ENCODE measurements around the gene SCIMP. TPM values are rescaled to one million over a fixed set of nuclear protein-coding genes. Genes with fewer than 3 reads are reported as not detected.

Gene SCIMP
- total and polyA plus RNA-seq, 3 donors from 2014 or later: 0.39 to 2.5 (median 0.50) TPM

GRCh38 chr17:5209396-5209795 lies 25.3 kb downstream of the SCIMP start:
- no peak for DNase-seq
- intact Hi-C loops (cut with DNase I; ENCODE audit: low total_unique reads): no loop called here
- Histone ChIP-seq H3K4me1 (no peaks in the 10 kb centered on the region), H3K9me3 (no peaks in the 10 kb centered on the region), H3K36me3 (ENCODE audit: low read depth, missing control alignments) (no peaks in the 10 kb centered on the region), H3K4me3 (no peak overlapping the region), H3K27ac (no peak overlapping the region), H3K27me3 (no peaks in the 10 kb centered on the region)
- 76 to 96% methylated on average over 3 of the region's 3 CpGs for WGBS, 2 donors
- no peak for TF ChIP-seq CTCF (IDR thresholded peaks at IDR 0.05)
- TF ChIP-seq POLR2A (IDR thresholded peaks at IDR 0.05): no peak

- Histone ChIP-seq H3K4me3 (no peak overlapping the region), H3K4me1 (no peaks in the 10 kb centered on the region), H3K27me3 (no peaks in the 10 kb centered on the region), H3K9me3 (no peaks in the 10 kb centered on the region), H3K36me3 (ENCODE audit: low read depth, missing control alignments) (no peaks in the 10 kb centered on the region), H3K27ac (no peak overlapping the region)
- no peak for TF ChIP-seq POLR2A (IDR thresholded peaks at IDR 0.05)
- TF ChIP-seq CTCF (IDR thresholded peaks at IDR 0.05): no peak
- intact Hi-C loops (cut with DNase I; ENCODE audit: low total_unique reads): no loop called here
- DNase-seq: no peak
- WGBS, 2 donors: 93 to 94% methylated on average over 1 of the region's 1 CpG
Observed at GRCh38 chr17:5203908-5204294, 30.8 kb downstream of the SCIMP start.

- no peak for TF ChIP-seq POLR2A (IDR thresholded peaks at IDR 0.05)
- no peak for TF ChIP-seq CTCF (IDR thresholded peaks at IDR 0.05)
- no peak overlapping the region for H3K4me3 ChIP-seq
- whole genome bisulfite sequencing, 2 donors: 85 to 96% methylated on average over 8 to 14 of the region's 14 CpGs
- no peaks in the 10 kb centered on the region for H3K9me3 ChIP-seq
- no peak overlapping the region for H3K27ac ChIP-seq
- H3K27me3 ChIP-seq: no peaks in the 10 kb centered on the region
- H3K4me1 ChIP-seq: no peaks in the 10 kb centered on the region
- intact Hi-C loops (cut with DNase I; ENCODE audit: low total_unique reads): no loop called here
- no peaks in the 10 kb centered on the region for H3K36me3 ChIP-seq (ENCODE audit: low read depth, missing control alignments)
- DNase-seq: no peak
Observed at GRCh38 chr17:5203178-5203907, 31.3 kb downstream of the SCIMP start.

- 93 to 95% methylated on average over 8 of the region's 8 CpGs for WGBS, 2 donors
- no peak overlapping the region for H3K4me3 ChIP-seq
- intact Hi-C loops (cut with DNase I; ENCODE audit: low total_unique reads): no loop called here
- no peaks in the 10 kb centered on the region for H3K4me1 ChIP-seq
- no peak for DNase-seq
- H3K36me3 ChIP-seq (ENCODE audit: low read depth, missing control alignments): no peaks in the 10 kb centered on the region
- H3K9me3 ChIP-seq: no peaks in the 10 kb centered on the region
- H3K27me3 ChIP-seq: no peaks in the 10 kb centered on the region
- H3K27ac ChIP-seq: no peak overlapping the region
- TF ChIP-seq CTCF (IDR thresholded peaks at IDR 0.05) (no peak), POLR2A (IDR thresholded peaks at IDR 0.05) (no peak)
Observed at GRCh38 chr17:5201011-5201410, 33.6 kb downstream of the SCIMP start.

GRCh38 chr17:5200360-5200759 lies 34.3 kb downstream of the SCIMP start:
- DNase-seq: no peak
- H3K27ac ChIP-seq: no peak overlapping the region
- no peaks in the 10 kb centered on the region for H3K9me3 ChIP-seq
- WGBS, 2 donors: 67 to 75% methylated on average over 2 of the region's 2 CpGs
- H3K36me3 ChIP-seq (ENCODE audit: low read depth, missing control alignments): no peaks in the 10 kb centered on the region
- no peaks in the 10 kb centered on the region for H3K4me1 ChIP-seq
- TF ChIP-seq POLR2A (IDR thresholded peaks at IDR 0.05): no peak
- no peak for TF ChIP-seq CTCF (IDR thresholded peaks at IDR 0.05)
- H3K27me3 ChIP-seq: no peaks in the 10 kb centered on the region
- no peak overlapping the region for H3K4me3 ChIP-seq
- intact Hi-C loops (cut with DNase I; ENCODE audit: low total_unique reads): no loop called here

Data from testis (tissue), 3 donors.